HG02642 (cell line): ENCODE data around the gene ADH4.
"Not testable (repeated sequence)": the region's sequence is repeated elsewhere in the genome, so short reads cannot be mapped to it uniquely, and the experiment has no call there.

Source experiments
- ATAC-seq: cut with Tn5 transposase; IDR thresholded peaks from one replicate; pipeline ENCODE4 v1.9.1; 2021; ENCODE audit warnings: mild to moderate bottlenecking; ENCODE audit not compliant: unreplicated experiment, poor library complexity

The ADH4 gene

GRCh38 chr4:99135541-99136162 is 8.4 kb downstream of the ADH4 start:
- ATAC-seq, result no peak

GRCh38 chr4:99134586-99134985 is 9.5 kb downstream of the ADH4 start:
- ATAC-seq, result no peak

GRCh38 chr4:99131378-99131777 is 12.7 kb downstream of the ADH4 start:
- ATAC-seq, result no peak

- no peak for ATAC-seq
Measured at GRCh38 chr4:99126376-99126775, 17.7 kb downstream of the ADH4 start.

GRCh38 chr4:99121008-99121407 is 23.1 kb downstream of the ADH4 start:
- ATAC-seq, result no peak

GRCh38 chr4:99120501-99120900 is 23.6 kb downstream of the ADH4 start:
- no peak for ATAC-seq

- no peak for ATAC-seq
Measured at GRCh38 chr4:99117876-99118693, 26.0 kb downstream of the ADH4 start.

- not testable (repeated sequence) for ATAC-seq
Measured at GRCh38 chr4:99117122-99117841, 26.8 kb downstream of the ADH4 start.

GRCh38 chr4:99109286-99109685 is 34.8 kb downstream of the ADH4 start:
- not testable (repeated sequence) for ATAC-seq

GRCh38 chr4:99104153-99104552 is 39.9 kb downstream of the ADH4 start:
- no peak for ATAC-seq

GRCh38 chr4:99103166-99103565 is 40.9 kb downstream of the ADH4 start:
- no peak for ATAC-seq

- ATAC-seq, result no peak
Measured at GRCh38 chr4:99102634-99103033, 41.5 kb downstream of the ADH4 start.

- no peak for ATAC-seq
Measured at GRCh38 chr4:99100876-99101275, 43.2 kb downstream of the ADH4 start.

GRCh38 chr4:99099814-99100213 is 44.3 kb downstream of the ADH4 start:
- ATAC-seq, result not testable (repeated sequence)

- no peak for ATAC-seq
Measured at GRCh38 chr4:99099311-99099710, 44.8 kb downstream of the ADH4 start.

- ATAC-seq, result not testable (repeated sequence)
Measured at GRCh38 chr4:99091841-99092240, 52.3 kb downstream of the ADH4 start.

GRCh38 chr4:99091216-99091575 is 52.9 kb downstream of the ADH4 start:
- ATAC-seq, result no peak

- ATAC-seq, result no peak
Measured at GRCh38 chr4:99090481-99091215, 53.4 kb downstream of the ADH4 start.

- peak; percentile 96 for ATAC-seq
Measured at GRCh38 chr4:99088481-99089365, 55.4 kb downstream of the ADH4 start, which contains the start of gene ADH5. ADH5 (minus strand) TSS chr4:99088788; CDS start chr4:99088700, 88 bp downstream.
